Measurements from ENCODE around the gene NUMB.

DNA sequence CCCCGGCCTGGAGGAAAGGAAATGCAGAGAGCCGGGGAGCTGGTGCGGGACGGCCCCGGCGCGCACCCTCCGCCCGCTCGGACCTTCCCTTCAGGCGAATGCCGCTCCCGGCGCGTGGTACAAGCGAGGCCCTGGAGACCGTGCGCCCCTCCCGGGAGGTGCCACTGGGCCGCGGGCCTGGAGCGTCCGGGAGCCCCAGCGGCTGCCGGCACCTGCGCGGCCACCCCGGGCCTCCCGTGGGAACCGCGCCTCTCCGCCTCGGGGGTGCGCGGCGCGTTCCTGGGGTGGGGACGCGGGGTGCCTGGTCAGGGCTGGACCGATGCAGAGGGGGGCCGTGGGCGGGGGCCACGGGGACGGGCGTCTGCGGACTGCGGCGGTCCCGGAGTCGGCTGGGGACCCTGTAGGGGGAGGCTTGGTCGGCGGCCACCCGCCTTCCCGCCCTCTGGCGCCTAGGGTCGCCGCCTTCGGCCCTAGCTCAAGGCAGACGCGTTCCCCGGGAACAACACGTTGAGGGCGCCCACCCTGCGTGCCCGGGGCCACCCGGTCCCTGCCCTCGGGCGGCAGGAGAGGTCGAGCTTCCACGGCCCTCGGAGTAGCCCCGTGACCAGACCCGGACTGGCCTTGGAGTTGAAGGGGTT is 220.4 kb downstream of the NUMB start:
- TF ChIP-seq EZH2phosphoT487 (IDR thresholded peaks at IDR 0.05; ENCODE audit: borderline replicate concordance, low read length), result no peak; the same call in 1 of the 2 replicates
- TF ChIP-seq, protein P1, sequence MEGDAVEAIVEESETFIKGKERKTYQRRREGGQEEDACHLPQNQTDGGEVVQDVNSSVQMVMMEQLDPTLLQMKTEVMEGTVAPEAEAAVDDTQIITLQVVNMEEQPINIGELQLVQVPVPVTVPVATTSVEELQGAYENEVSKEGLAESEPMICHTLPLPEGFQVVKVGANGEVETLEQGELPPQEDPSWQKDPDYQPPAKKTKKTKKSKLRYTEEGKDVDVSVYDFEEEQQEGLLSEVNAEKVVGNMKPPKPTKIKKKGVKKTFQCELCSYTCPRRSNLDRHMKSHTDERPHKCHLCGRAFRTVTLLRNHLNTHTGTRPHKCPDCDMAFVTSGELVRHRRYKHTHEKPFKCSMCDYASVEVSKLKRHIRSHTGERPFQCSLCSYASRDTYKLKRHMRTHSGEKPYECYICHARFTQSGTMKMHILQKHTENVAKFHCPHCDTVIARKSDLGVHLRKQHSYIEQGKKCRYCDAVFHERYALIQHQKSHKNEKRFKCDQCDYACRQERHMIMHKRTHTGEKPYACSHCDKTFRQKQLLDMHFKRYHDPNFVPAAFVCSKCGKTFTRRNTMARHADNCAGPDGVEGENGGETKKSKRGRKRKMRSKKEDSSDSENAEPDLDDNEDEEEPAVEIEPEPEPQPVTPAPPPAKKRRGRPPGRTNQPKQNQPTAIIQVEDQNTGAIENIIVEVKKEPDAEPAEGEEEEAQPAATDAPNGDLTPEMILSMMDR (conservative IDR thresholded peaks at IDR 0.05; ENCODE audit: low read depth, low read length), result no peak
- peak; percentile 75 for TF ChIP-seq EZH2 (IDR thresholded peaks at IDR 0.05; ENCODE audit: low read length, unreplicated experiment)
